IMR-90 (cell line): ENCODE data around the gene XRCC5. TPM values are rescaled to one million over a fixed set of nuclear protein-coding genes. Genes with fewer than 3 reads are reported as not detected.
A peak's percentile ranks its signal among the peaks of the same experiment; 100 is the strongest.

Experiments
- ATAC-seq: fragments of 200-7000 bp; cut with Tn5 transposase; 2 replicates; pipeline ENCODE4 v1.9.1; 2020; ENCODE audit warnings: low read depth, mild to moderate bottlenecking, moderate library complexity
- BruUV-seq: library from RNA; stranded (reverse); fragments of 400-500 nt; replicated peaks from 2 replicates; lab custom pipeline; 2021; lab: Mats Ljungman, UMichigan
- CTCF ChIA-PET: fragments of 300-600 bp; formaldehyde crosslinking; extraction: SDS; loops from one replicate; lab custom pipeline; 2021; ENCODE audit warnings: antibody characterized with exemption; lab: Yijun Ruan, JAX
- POLR2A ChIA-PET: fragments of 300-600 bp; sonication (Branson Sonifier 250); formaldehyde crosslinking; loops from one replicate; lab custom pipeline; 2022; ENCODE audit warnings: antibody characterized with exemption; ENCODE audit not compliant: unreplicated experiment; lab: Charles Lee
- DNase-seq: peaks from one replicate; pipeline ENCODE4 v3.0.0; 2013
- H2AFZ ChIP-seq: replicated peaks from 2 replicates; pipeline ENCODE3; 2013; ENCODE audit warnings: low read length, mild to moderate bottlenecking; ENCODE audit not compliant: poor library complexity
- H2AK5ac ChIP-seq: 2 replicates; pipeline ENCODE4 v1.6.1; 2013; ENCODE audit warnings: low read depth, low read length, inconsistent platforms
- H2AK9ac ChIP-seq: replicated peaks from 2 replicates; pipeline ENCODE3; 2013; ENCODE audit warnings: mild to moderate bottlenecking, low read depth, low read length, moderate library complexity; ENCODE audit not compliant: poor library complexity
- H2BK120ac ChIP-seq: 2 replicates; pipeline ENCODE4 v1.6.1; 2013; ENCODE audit warnings: low read depth, low read length, inconsistent platforms
- H2BK15ac ChIP-seq: 3 replicates; pipeline ENCODE4 v1.6.1; 2013; ENCODE audit warnings: low read depth, low read length, inconsistent platforms
- H2BK20ac ChIP-seq: 2 replicates; pipeline ENCODE4 v1.6.1; 2013; ENCODE audit warnings: low read depth, mild to moderate bottlenecking, inconsistent platforms, low read length, moderate library complexity
- H2BK5ac ChIP-seq: 2 replicates; pipeline ENCODE4 v1.6.1; 2013; ENCODE audit warnings: mild to moderate bottlenecking, low read depth, low read length, inconsistent platforms; ENCODE audit not compliant: poor library complexity, severe bottlenecking
- H3K14ac ChIP-seq: replicated peaks from 2 replicates; pipeline ENCODE4 v1.6.1; 2013; ENCODE audit warnings: low read depth, low read length, inconsistent platforms
- H3K18ac ChIP-seq: 2 replicates; pipeline ENCODE4 v1.6.1; 2013; ENCODE audit warnings: low read depth, low read length, control low read depth
- H3K23ac ChIP-seq: 2 replicates; pipeline ENCODE4 v1.6.1; 2013; ENCODE audit warnings: low read depth, low read length, inconsistent platforms
- H3K27ac ChIP-seq: 2 replicates; pipeline ENCODE4 v1.5.1; 2013; ENCODE audit warnings: mild to moderate bottlenecking, control low read depth, low read length; ENCODE audit not compliant: insufficient read depth
- H3K27me3 ChIP-seq: 2 replicates; pipeline ENCODE4 v1.6.1; 2013; ENCODE audit warnings: low read length; ENCODE audit not compliant: control insufficient read depth, insufficient read depth
- H3K36me3 ChIP-seq: 2 replicates; pipeline ENCODE4 v1.6.1; 2013; ENCODE audit warnings: low read length, mixed read lengths; ENCODE audit not compliant: control insufficient read depth, insufficient read depth
- H3K4ac ChIP-seq: 2 replicates; pipeline ENCODE4 v1.6.1; 2013; ENCODE audit warnings: low read depth, low read length, inconsistent platforms
- H3K4me1 ChIP-seq: 2 replicates; pipeline ENCODE4 v1.6.1; 2013; ENCODE audit warnings: low read length, mixed read lengths; ENCODE audit not compliant: control insufficient read depth, insufficient read depth
- H3K4me2 ChIP-seq: 2 replicates; pipeline ENCODE4 v1.6.1; 2013; ENCODE audit warnings: low read depth, mild to moderate bottlenecking, control low read depth, low read length, moderate library complexity
- H3K4me3 ChIP-seq: 2 replicates; pipeline ENCODE4 v1.5.1; 2013; ENCODE audit warnings: low read depth, mild to moderate bottlenecking, control low read depth, low read length, moderate library complexity; ENCODE audit not compliant: insufficient read depth
- H3K56ac ChIP-seq: 2 replicates; pipeline ENCODE4 v1.6.1; 2013; ENCODE audit warnings: low read length, inconsistent platforms; ENCODE audit not compliant: insufficient read depth; ENCODE audit errors: extremely low read depth
- H3K79me1 ChIP-seq, 2 experiments: 2 replicates each; pipeline ENCODE4 v1.6.1; 2013; ENCODE audit warnings: low read length in 2 of 2, inconsistent platforms in 1 of 2, low read depth in 1 of 2
- H3K9ac ChIP-seq: 2 replicates; pipeline ENCODE4 v1.6.1; 2013; ENCODE audit warnings: low read depth, low read length, control low read depth
- H3K9me1 ChIP-seq: 2 replicates; pipeline ENCODE4 v1.6.1; 2013; ENCODE audit warnings: low read length, inconsistent platforms; ENCODE audit not compliant: insufficient read depth
- H3K9me3 ChIP-seq: 2 replicates; pipeline ENCODE4 v1.6.1; 2013; ENCODE audit warnings: low read length; ENCODE audit not compliant: control insufficient read depth, insufficient read depth
- H4K20me1 ChIP-seq: 2 replicates; pipeline ENCODE4 v1.6.1; 2013; ENCODE audit warnings: low read length, inconsistent platforms; ENCODE audit not compliant: insufficient read depth
- H4K5ac ChIP-seq: 2 replicates; pipeline ENCODE4 v1.6.1; 2013; ENCODE audit warnings: mild to moderate bottlenecking, low read depth, low read length, control low read depth
- H4K8ac ChIP-seq, 2 experiments: 2 replicates each; pipeline ENCODE4 v1.6.1; 2013; ENCODE audit warnings: low read depth in 2 of 2, low read length in 2 of 2, control low read depth in 1 of 2, inconsistent platforms in 1 of 2
- H4K91ac ChIP-seq: 2 replicates; pipeline ENCODE4 v1.6.1; 2013; ENCODE audit warnings: low read depth, low read length, inconsistent platforms; ENCODE audit not compliant: insufficient read depth
- CEBPB ChIP-seq: IDR thresholded peaks from 2 replicates; pipeline ENCODE4 v1.6.1; 2012; ENCODE audit warnings: low read depth, low read length, improper control_type of control experiment
- CHD1 ChIP-seq: IDR thresholded peaks from 2 replicates; pipeline ENCODE4 v1.6.1; 2012; ENCODE audit warnings: low read depth, low read length, improper control_type of control experiment
- FOS ChIP-seq: fragments of 150-350 bp; IDR thresholded peaks from 2 replicates; pipeline ENCODE4 v1.6.1; 2016; ENCODE audit warnings: low read depth, low read length
- MAZ ChIP-seq: IDR thresholded peaks from 2 replicates; pipeline ENCODE4 v1.6.1; 2012; ENCODE audit warnings: low read depth, mild to moderate bottlenecking, low read length, improper control_type of control experiment, moderate library complexity, borderline replicate concordance
- NFE2L2 ChIP-seq: fragments of 150-350 bp; IDR thresholded peaks from 2 replicates; pipeline ENCODE4 v1.6.1; 2016; ENCODE audit warnings: low read depth, mild to moderate bottlenecking, low read length
- POLR2A ChIP-seq: IDR thresholded peaks from 2 replicates; pipeline ENCODE4 v1.6.1; 2012; ENCODE audit warnings: mild to moderate bottlenecking, low read depth, low read length
- RCOR1 ChIP-seq: IDR thresholded peaks from 2 replicates; pipeline ENCODE4 v1.6.1; 2012; ENCODE audit warnings: mild to moderate bottlenecking, low read length, improper control_type of control experiment; ENCODE audit not compliant: insufficient replicate concordance
- RFX5 ChIP-seq: IDR thresholded peaks from 2 replicates; pipeline ENCODE4 v1.8.0; 2012; ENCODE audit warnings: low read depth, mild to moderate bottlenecking, low read length, moderate library complexity
- SMC3 ChIP-seq: fragments of 150-350 bp; IDR thresholded peaks from 2 replicates; pipeline ENCODE4 v1.6.1; 2016; ENCODE audit warnings: low read depth, mild to moderate bottlenecking, antibody characterized with exemption, low read length, moderate library complexity
- WGBS, 2 experiments: methylation state at CpG; one replicate each; pipeline versions ENCODE4 v1.1.5 to v1.1.7; 2013; ENCODE audit warnings: missing lambda C conversion rate in 2 of 2; ENCODE audit not compliant: insufficient read length in 1 of 2; ENCODE audit errors: extremely low coverage in 2 of 2; 5-methylcytosine and 5-hydroxymethylcytosine counted together
- dilution Hi-C: fragments of 300-500 bp; cut with HindIII; formaldehyde crosslinking; loops from one replicate; pipeline ENCODE4 v1.14.3; 2018; ENCODE audit warnings: low sequenced_read_pairs; ENCODE audit not compliant: unreplicated experiment
- in situ Hi-C: fragments of 300-500 bp; cut with MboI; formaldehyde crosslinking; loops from 3 replicates; pipeline ENCODE4 v1.14.3; 2019; ENCODE audit warnings: low sequenced_read_pairs, inconsistent platforms, mixed read lengths
- intact Hi-C: fragments of 100-400 bp; cut with micrococcal nuclease; formaldehyde crosslinking; loops from 2 replicates; pipeline ENCODE4 v1.10.0; 2022
- polyA plus RNA-seq, 3 experiments: library from polyadenylated mRNA; depleted of rRNA; stranded (reverse); fragments of >200 nt; gene quantifications; 2 replicates each; pipeline ENCODE4 v1.2.3, GENCODE V29; 2012; ENCODE audit warnings: low replicate concordance in 1 of 3
- total RNA-seq: library from RNA; depleted of rRNA; stranded (reverse); fragments of >200 nt; gene quantifications from 2 replicates; pipeline ENCODE4 v1.2.3, GENCODE V29; 2012
- TF ChIP-seq, protein P1 (sequence below): fragments of 150-350 bp; IDR thresholded peaks from 2 replicates; pipeline ENCODE4 v1.6.1; 2016; ENCODE audit warnings: low read depth, mild to moderate bottlenecking, low read length, moderate library complexity, borderline replicate concordance

XRCC5 gene
- total and polyA plus RNA-seq, 2 of the 4 experiments (the other 2 are of a cell fraction), result 144 to 509 TPM

DNA sequence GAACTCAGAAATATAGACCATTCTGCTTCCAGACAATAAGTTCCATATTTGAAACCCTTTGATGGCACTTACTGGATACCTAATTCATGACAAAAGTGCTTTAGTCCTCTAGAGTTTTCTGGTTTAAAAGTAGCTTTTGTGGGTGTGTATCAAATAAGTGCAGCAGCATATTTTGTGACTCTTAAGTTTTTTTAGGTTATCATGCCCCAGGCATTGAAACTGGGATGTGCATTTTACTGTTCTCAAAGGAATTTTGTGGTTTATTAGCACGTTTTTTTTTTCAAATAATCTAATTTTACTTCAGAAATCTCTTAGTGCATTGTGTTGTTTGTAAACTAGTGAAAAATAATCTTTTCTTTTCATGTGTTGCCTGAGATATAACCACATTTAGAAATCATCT is 1.5 kb downstream of the XRCC5 start:
- H3K4ac ChIP-seq, result no peak overlapping the region
- H4K91ac ChIP-seq, result no peak overlapping the region
- no peak for ATAC-seq
- H2AK5ac ChIP-seq, result no peak overlapping the region
- peak overlapping the region; percentile 68 for H3K56ac ChIP-seq
- WGBS, 2 experiments, result no CpG with 5 or more reads among the region's 1 CpG
- H4K5ac ChIP-seq, result no peak overlapping the region
- peaks cover 19% of the 10 kb centered on the region for H3K36me3 ChIP-seq
- no peak overlapping the region for H3K23ac ChIP-seq
- TF ChIP-seq POLR2A, result no peak
- no peak for TF ChIP-seq MAZ
- TF ChIP-seq CEBPB, result no peak
- TF ChIP-seq FOS, result no peak
- no peak for TF ChIP-seq RFX5
- no peak for TF ChIP-seq CHD1
- no peak for TF ChIP-seq RCOR1
- TF ChIP-seq SMC3, result no peak
- TF ChIP-seq, protein P1, sequence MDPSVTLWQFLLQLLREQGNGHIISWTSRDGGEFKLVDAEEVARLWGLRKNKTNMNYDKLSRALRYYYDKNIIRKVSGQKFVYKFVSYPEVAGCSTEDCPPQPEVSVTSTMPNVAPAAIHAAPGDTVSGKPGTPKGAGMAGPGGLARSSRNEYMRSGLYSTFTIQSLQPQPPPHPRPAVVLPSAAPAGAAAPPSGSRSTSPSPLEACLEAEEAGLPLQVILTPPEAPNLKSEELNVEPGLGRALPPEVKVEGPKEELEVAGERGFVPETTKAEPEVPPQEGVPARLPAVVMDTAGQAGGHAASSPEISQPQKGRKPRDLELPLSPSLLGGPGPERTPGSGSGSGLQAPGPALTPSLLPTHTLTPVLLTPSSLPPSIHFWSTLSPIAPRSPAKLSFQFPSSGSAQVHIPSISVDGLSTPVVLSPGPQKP, result no peak
- TF ChIP-seq NFE2L2, result no peak
- H2BK120ac ChIP-seq, result no peak overlapping the region
- H3K4me2 ChIP-seq, result peak overlapping the region; percentile 99
- peaks cover 3% of the 10 kb centered on the region; the same call in 1 of the 2 replicates for H3K9me1 ChIP-seq
- no peak overlapping the region for H2BK20ac ChIP-seq
- H3K27me3 ChIP-seq, result no peaks in the 10 kb centered on the region
- H2AK9ac ChIP-seq, result no peak overlapping the region
- H3K14ac ChIP-seq, result peak overlapping the region; percentile 66; the same call in 1 of the 2 replicates
- H3K9me3 ChIP-seq, result no peaks in the 10 kb centered on the region
- dilution Hi-C loops, result no loop called here
- H3K4me3 ChIP-seq, result peak overlapping the region; percentile 71
- H2BK15ac ChIP-seq, result no peak overlapping the region
- peaks cover 10% of the 10 kb centered on the region for H4K20me1 ChIP-seq
- peak overlapping the region; percentile 77; the same call in 1 of the 2 replicates for H3K9ac ChIP-seq
- intact Hi-C loops, result loop anchor here (2.0 kb wide), 2 partner anchors 294 to 388 kb away; partner anchors contain the start of gene RPL37A
- no TSS peak for BruUV-seq
- H4K8ac ChIP-seq, result 0 out of 4 replicates have a peak overlapping the region, but pooled peaks of 1 of the 2 experiments have one; percentile 41
- no peak overlapping the region for H2AFZ ChIP-seq
- peak overlapping the region; percentile 62 for H2BK5ac ChIP-seq
- H3K27ac ChIP-seq, result no peak overlapping the region
- peaks cover 7% of the 10 kb centered on the region for H3K4me1 ChIP-seq
- H3K79me1 ChIP-seq, result peaks cover 5 to 29% of the 10 kb centered on the region in 2 experiments
- H3K18ac ChIP-seq, result no peak overlapping the region
- in situ Hi-C loops, result no loop called here
- DNase-seq, result no peak
- CTCF ChIA-PET, result interaction anchor here (0.6 to 1.2 kb wide), 3 partner anchors 17 to 533 kb away, joined by 3 to 4 read pairs (median 3); no protein-coding TSS in a partner anchor
- POLR2A ChIA-PET, result interaction anchor here (1.0 kb wide), 1 partner anchor 262 kb away, joined by 5 read pairs; the partner anchor contains the start of gene MARCHF4
